MCF 10A (cell line): ENCODE data around the gene KIAA0319L. TPM values are rescaled to one million over a fixed set of nuclear protein-coding genes. Genes with fewer than 3 reads are reported as not detected.

Source experiments
- BruUV-seq: library from RNA; stranded (reverse); fragments of 400-500 nt; replicated peaks from 2 replicates; lab custom pipeline; 2021; lab: Mats Ljungman, UMichigan
- CTCF ChIA-PET: fragments of 300-600 bp; sonication (Branson Sonifier 250); formaldehyde crosslinking; extraction: SDS; loops from one replicate; lab custom pipeline; 2021; ENCODE audit warnings: antibody characterized with exemption, inconsistent platforms; lab: Yijun Ruan, JAX
- POLR2A ChIA-PET: fragments of 300-600, 350-650 bp; sonication (Branson Sonifier 250); formaldehyde crosslinking; extraction: SDS; loops from one replicate; lab custom pipeline; 2020; ENCODE audit warnings: antibody characterized with exemption, inconsistent platforms; lab: Yijun Ruan, JAX
- DNase-seq: peaks from one replicate; pipeline ENCODE4 v3.0.0-alpha.2; 2018; ENCODE audit not compliant: unreplicated experiment
- H3K27ac Mint-ChIP-seq: one replicate; pipeline ENCODE4 v1.8.0; 2022; ENCODE audit warnings: mild to moderate bottlenecking, low read depth, mixed read lengths; ENCODE audit not compliant: unreplicated experiment
- H3K27me3 Mint-ChIP-seq: one replicate; pipeline ENCODE4 v1.8.0; 2022; ENCODE audit warnings: mixed read lengths; ENCODE audit not compliant: insufficient read depth, unreplicated experiment
- H3K36me3 Mint-ChIP-seq: one replicate; pipeline ENCODE4 v1.8.0; 2022; ENCODE audit warnings: mild to moderate bottlenecking, moderate library complexity, mixed read lengths; ENCODE audit not compliant: insufficient read depth, unreplicated experiment
- H3K4me1 Mint-ChIP-seq: one replicate; pipeline ENCODE4 v1.8.0; 2022; ENCODE audit warnings: mixed read lengths; ENCODE audit not compliant: insufficient read depth, unreplicated experiment
- H3K4me3 Mint-ChIP-seq: one replicate; pipeline ENCODE4 v1.8.0; 2022; ENCODE audit warnings: mild to moderate bottlenecking, moderate library complexity, mixed read lengths; ENCODE audit not compliant: unreplicated experiment
- H3K9me3 Mint-ChIP-seq: one replicate; pipeline ENCODE4 v1.8.0; 2022; ENCODE audit warnings: mixed read lengths; ENCODE audit not compliant: unreplicated experiment
- CTCF ChIP-seq: fragments of 200-600 bp; IDR thresholded peaks from one replicate; pipeline ENCODE4 v1.8.0; 2022; ENCODE audit warnings: antibody characterized with exemption, mild to moderate bottlenecking; ENCODE audit not compliant: unreplicated experiment
- intact Hi-C: fragments of 100-400 bp; cut with micrococcal nuclease; formaldehyde crosslinking; loops from 2 replicates; pipeline ENCODE4 v1.14.1; 2022
- total RNA-seq: library from RNA; stranded (reverse); gene quantifications from 2 replicates; pipeline ENCODE4 v1.2.3, GENCODE V29; 2022

The KIAA0319L gene
- total RNA-seq, 1 experiment from 2014 or later = 50.7 TPM

- DNase-seq = no peak
- BruUV-seq = TSS peak; percentile 52
- TF ChIP-seq CTCF = no peak
- H3K4me1 Mint-ChIP-seq = no peaks in the 10 kb centered on the region
- ChIA-PET CTCF (no interaction called here), POLR2A (no interaction called here)
- no peaks in the 10 kb centered on the region for H3K9me3 Mint-ChIP-seq
- H3K36me3 Mint-ChIP-seq = peaks cover 72% of the 10 kb centered on the region
- no peaks in the 10 kb centered on the region for H3K27me3 Mint-ChIP-seq
- intact Hi-C loops = no loop called here
- H3K4me3 Mint-ChIP-seq = no peak overlapping the region
- H3K27ac Mint-ChIP-seq = no peak overlapping the region
These were observed 123.5 kb downstream of the KIAA0319L start for GRCh38 chr1:35433714-35434113.

GRCh38 chr1:35432231-35432630 lies 125.0 kb downstream of the KIAA0319L start:
- ChIA-PET POLR2A (no interaction called here), CTCF (interaction anchor here (0.5 to 1.5 kb wide), 4 partner anchors 19 to 132 kb away, joined by 3 to 7 read pairs (median 4); no protein-coding TSS in a partner anchor)
- Mint-ChIP-seq H3K36me3 (peaks cover 71% of the 10 kb centered on the region), H3K4me1 (no peaks in the 10 kb centered on the region), H3K27ac (no peak overlapping the region), H3K4me3 (no peak overlapping the region), H3K9me3 (no peaks in the 10 kb centered on the region), H3K27me3 (no peaks in the 10 kb centered on the region)
- no peak for TF ChIP-seq CTCF
- DNase-seq = no peak
- no TSS peak for BruUV-seq
- intact Hi-C loops = no loop called here

- no peak for TF ChIP-seq CTCF
- no TSS peak for BruUV-seq
- DNase-seq = no peak
- H3K4me1 Mint-ChIP-seq = no peaks in the 10 kb centered on the region
- H3K27me3 Mint-ChIP-seq = no peaks in the 10 kb centered on the region
- ChIA-PET POLR2A (interaction anchor here (0.7 kb wide), 1 partner anchor 17 kb away, joined by 3 read pairs; no protein-coding TSS in a partner anchor), CTCF (interaction anchor here (0.8 to 1.5 kb wide), 2 partner anchors 9 to 20 kb away, joined by 4 to 7 read pairs; no protein-coding TSS in a partner anchor)
- intact Hi-C loops = no loop called here
- no peak overlapping the region for H3K27ac Mint-ChIP-seq
- H3K9me3 Mint-ChIP-seq = no peaks in the 10 kb centered on the region
- H3K36me3 Mint-ChIP-seq = peaks cover 63% of the 10 kb centered on the region
- H3K4me3 Mint-ChIP-seq = no peak overlapping the region
These were observed 126.0 kb downstream of the KIAA0319L start for GRCh38 chr1:35431173-35431599.

- ChIA-PET POLR2A (interaction anchor here (0.7 kb wide), 1 partner anchor 17 kb away, joined by 3 read pairs; no protein-coding TSS in a partner anchor), CTCF (no interaction called here)
- no peaks in the 10 kb centered on the region for H3K9me3 Mint-ChIP-seq
- no peaks in the 10 kb centered on the region for H3K4me1 Mint-ChIP-seq
- TF ChIP-seq CTCF = no peak
- no TSS peak for BruUV-seq
- no peak overlapping the region for H3K27ac Mint-ChIP-seq
- intact Hi-C loops = no loop called here
- peaks cover 63% of the 10 kb centered on the region for H3K36me3 Mint-ChIP-seq
- H3K27me3 Mint-ChIP-seq = no peaks in the 10 kb centered on the region
- no peak for DNase-seq
- no peak overlapping the region for H3K4me3 Mint-ChIP-seq
These were observed 126.4 kb downstream of the KIAA0319L start for GRCh38 chr1:35430762-35431161.
